CD4-positive, alpha-beta T cell (primary cell): ENCODE measurements around the gene STBD1. TPM values are rescaled to one million over a fixed set of nuclear protein-coding genes. Genes with fewer than 3 reads are reported as not detected.

ENCODE experiments used
- ATAC-seq: fragments of 200-7000 bp; cut with Tn5 transposase; one replicate; pipeline ENCODE4 v1.10.0; 2022; ENCODE audit warnings: mild to moderate bottlenecking; ENCODE audit not compliant: poor library complexity
- CTCF ChIA-PET: fragments of 350-600 bp; sonication (Branson Sonifier 250); formaldehyde crosslinking; loops from one replicate; lab custom pipeline; 2021; ENCODE audit warnings: antibody characterized with exemption, inconsistent platforms; lab: Charles Lee
- POLR2A ChIA-PET: fragments of 350-600 bp; sonication (Branson Sonifier 250); formaldehyde crosslinking; loops from one replicate; lab custom pipeline; 2021; ENCODE audit warnings: antibody characterized with exemption, inconsistent platforms; lab: Charles Lee
- DNase-seq, 14 experiments: peaks; one replicate each; pipeline ENCODE4 v3.0.0-alpha.2; 2013 to 2020; ENCODE audit warnings: mixed read lengths in 2 of 14
- H3K27ac ChIP-seq, 2 donors: one replicate each; pipeline versions ENCODE4 v1.5.1 to v1.7.0; 2013; ENCODE audit warnings: low read length in 2 of 2, low read depth in 1 of 2, mild to moderate bottlenecking in 1 of 2
- H3K27me3 ChIP-seq, 2 experiments: 1 replicate in 1 of 2; 2 replicates in 1 of 2; pipeline versions ENCODE4 v1.6.1 to v1.7.0; 2013; ENCODE audit warnings: low read length in 2 of 2, control low read depth in 1 of 2, mild to moderate bottlenecking in 1 of 2, moderate library complexity in 1 of 2; ENCODE audit not compliant: insufficient read depth in 2 of 2, control insufficient read depth in 1 of 2
- H3K36me3 ChIP-seq: one replicate; pipeline ENCODE4 v1.6.1; 2013; ENCODE audit warnings: low read length, control low read depth; ENCODE audit not compliant: insufficient read depth
- H3K4me1 ChIP-seq: one replicate; pipeline ENCODE4 v1.6.1; 2013; ENCODE audit warnings: low read length, control low read depth; ENCODE audit not compliant: insufficient read depth
- H3K4me3 ChIP-seq: one replicate; pipeline ENCODE4 v1.5.1; 2013; ENCODE audit warnings: mild to moderate bottlenecking, low read length, moderate library complexity
- H3K9me3 ChIP-seq, 2 experiments: 1 replicate in 1 of 2; 2 replicates in 1 of 2; pipeline versions ENCODE4 v1.6.1 to v1.7.0; 2013; ENCODE audit warnings: low read length in 2 of 2, mild to moderate bottlenecking in 2 of 2, control low read depth in 1 of 2, moderate library complexity in 1 of 2; ENCODE audit not compliant: control insufficient read depth in 1 of 2, insufficient read depth in 1 of 2
- H3K27ac Mint-ChIP-seq: one replicate; pipeline ENCODE4 v1.8.0; 2020; ENCODE audit warnings: mixed read lengths
- H3K27me3 Mint-ChIP-seq: one replicate; pipeline ENCODE4 v1.8.0; 2021; ENCODE audit warnings: mixed read lengths
- H3K36me3 Mint-ChIP-seq: one replicate; pipeline ENCODE4 v1.8.0; 2021; ENCODE audit warnings: low read depth, mixed read lengths
- H3K4me1 Mint-ChIP-seq: one replicate; pipeline ENCODE4 v1.8.0; 2021; ENCODE audit warnings: low read depth, mixed read lengths
- H3K4me3 Mint-ChIP-seq: one replicate; pipeline ENCODE4 v1.8.0; 2020; ENCODE audit warnings: mild to moderate bottlenecking, mixed read lengths
- H3K9me3 Mint-ChIP-seq: one replicate; pipeline ENCODE4 v1.8.0; 2020; ENCODE audit warnings: mixed read lengths
- CTCF ChIP-seq: fragments of 200-600 bp; IDR thresholded peaks from one replicate; pipeline ENCODE4 v1.8.0; 2022; ENCODE audit warnings: antibody characterized with exemption, mild to moderate bottlenecking
- intact Hi-C, 2 experiments: fragments of 100-400 bp; cut with DNase I in 1 of 2; cut with micrococcal nuclease in 1 of 2; formaldehyde crosslinking; loops; one replicate each; pipeline versions ENCODE4 v1.15.1 to v1.9.0; 2023 to 2025; cut with DNase I, micrococcal nuclease
- total RNA-seq, 174 experiments: library from RNA in 2 of 174; stranded (reverse) in 2 of 174; gene quantifications; one replicate each; pipeline ENCODE4 v1.2.3 and lab custom pipeline; 2021 to 2026

STBD1 gene
- total RNA-seq, 2 experiments from 2014 or later, result 0.11 TPM; not detected in 1

- ATAC-seq (no peak), DNase-seq (no peak)
- no peak for TF ChIP-seq CTCF
- no peak overlapping the region for H3K4me3 ChIP-seq
- H3K36me3 ChIP-seq, result no peaks in the 10 kb centered on the region
- intact Hi-C loops, result no loop called here
- H3K4me1 Mint-ChIP-seq, result no peaks in the 10 kb centered on the region
- no peak overlapping the region for H3K27ac ChIP-seq
- H3K4me1 ChIP-seq, result no peaks in the 10 kb centered on the region
- H3K27me3 Mint-ChIP-seq, result no peaks in the 10 kb centered on the region
- no peaks in the 10 kb centered on the region for H3K27me3 ChIP-seq
- CTCF ChIA-PET, result no interaction called here
- no peaks in the 10 kb centered on the region for H3K9me3 Mint-ChIP-seq
- H3K4me3 Mint-ChIP-seq, result no peak overlapping the region
- no peaks in the 10 kb centered on the region for H3K36me3 Mint-ChIP-seq
- no peak overlapping the region for H3K27ac Mint-ChIP-seq
- POLR2A ChIA-PET, result interaction anchor here (0.6 kb wide), 1 partner anchor 912 kb away, joined by 3 read pairs; no protein-coding TSS in a partner anchor
- H3K9me3 ChIP-seq, result no peaks in the 10 kb centered on the region
Measured at GRCh38 chr4:76267811-76268210, 38.7 kb upstream of the STBD1 start.

- TF ChIP-seq CTCF, result no peak
- no peak overlapping the region for H3K27ac Mint-ChIP-seq
Measured at GRCh38 chr4:76270244-76271175, 36.0 kb upstream of the STBD1 start.

DNA sequence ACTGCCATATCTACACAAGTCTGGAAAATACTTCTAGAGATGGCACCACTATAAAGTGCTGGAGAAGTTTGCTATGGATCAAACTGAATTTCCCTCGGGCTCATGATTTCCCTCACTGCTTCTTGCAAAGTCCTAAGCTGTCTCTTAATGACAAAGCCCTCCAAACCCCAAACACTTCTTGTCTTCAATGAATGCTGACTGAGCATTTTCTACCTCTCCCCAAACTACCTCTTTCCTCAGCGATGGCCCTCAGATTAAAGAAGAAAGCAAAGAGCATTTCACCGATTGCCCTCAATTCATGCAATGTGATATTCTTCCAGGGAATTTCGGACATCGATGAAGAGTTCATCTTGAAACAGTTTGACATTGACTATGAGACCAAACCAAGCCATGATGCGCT lies 35.3 kb upstream of the STBD1 start:
- ATAC-seq, result no peak
- Histone ChIP-seq H3K27me3 (peaks cover 0 to 5% of the 10 kb centered on the region in 2 experiments), H3K4me1 (no peaks in the 10 kb centered on the region), H3K27ac (no peak overlapping the region), H3K9me3 (no peaks in the 10 kb centered on the region), H3K36me3 (no peaks in the 10 kb centered on the region), H3K4me3 (no peak overlapping the region)
- Mint-ChIP-seq H3K4me1 (no peaks in the 10 kb centered on the region), H3K4me3 (no peak overlapping the region), H3K9me3 (no peaks in the 10 kb centered on the region), H3K36me3 (no peaks in the 10 kb centered on the region), H3K27me3 (no peaks in the 10 kb centered on the region), H3K27ac (no peak overlapping the region)
- no peak for DNase-seq
- POLR2A ChIA-PET, result no interaction called here
- intact Hi-C loops, result loop anchor here in 1 of 2 experiments (10.0 kb wide), 1 partner anchor 234 kb away; no protein-coding TSS in a partner anchor
- TF ChIP-seq CTCF, result no peak
- CTCF ChIA-PET, result no interaction called here

More at GRCh38 chr4:76270244-76271175, 36.0 kb upstream of the STBD1 start:
- H3K27ac ChIP-seq, result no peak overlapping the region
- no peak for DNase-seq
- ATAC-seq, result no peak
- intact Hi-C loops, result loop anchor here in 1 of 2 experiments (10.0 kb wide), 1 partner anchor 234 kb away; no protein-coding TSS in a partner anchor
- H3K36me3 ChIP-seq, result no peaks in the 10 kb centered on the region
- H3K9me3 ChIP-seq, result no peaks in the 10 kb centered on the region
- ChIA-PET POLR2A (no interaction called here), CTCF (interaction anchor here (1.7 kb wide), 1 partner anchor 11 kb away, joined by 5 read pairs; no protein-coding TSS in a partner anchor)
- no peak overlapping the region for H3K4me3 ChIP-seq
- Mint-ChIP-seq H3K36me3 (no peaks in the 10 kb centered on the region), H3K4me1 (no peaks in the 10 kb centered on the region), H3K4me3 (no peak overlapping the region), H3K9me3 (no peaks in the 10 kb centered on the region), H3K27me3 (no peaks in the 10 kb centered on the region)
- H3K4me1 ChIP-seq, result no peaks in the 10 kb centered on the region
- peaks cover 0 to 1% of the 10 kb centered on the region in 2 experiments for H3K27me3 ChIP-seq
